Activated CD8-positive, alpha-beta memory T cell treated with anti-CD3 and anti-CD28 coated beads, Interleukin-2, amount 50 U/mL, for 24 hours (primary cell): Measurements from ENCODE around the gene SLC35A3.
A peak's percentile ranks its signal among the peaks of the same experiment; 100 is the strongest.
"Not testable (repeated sequence)": the region's sequence is repeated elsewhere in the genome, so short reads cannot be mapped to it uniquely, and the experiment has no call there.

Source experiments
- DNase-seq: peaks from one replicate; pipeline ENCODE4 v3.0.0-alpha.2; 2020; ENCODE audit errors: extremely low read depth

SLC35A3 gene

DNA sequence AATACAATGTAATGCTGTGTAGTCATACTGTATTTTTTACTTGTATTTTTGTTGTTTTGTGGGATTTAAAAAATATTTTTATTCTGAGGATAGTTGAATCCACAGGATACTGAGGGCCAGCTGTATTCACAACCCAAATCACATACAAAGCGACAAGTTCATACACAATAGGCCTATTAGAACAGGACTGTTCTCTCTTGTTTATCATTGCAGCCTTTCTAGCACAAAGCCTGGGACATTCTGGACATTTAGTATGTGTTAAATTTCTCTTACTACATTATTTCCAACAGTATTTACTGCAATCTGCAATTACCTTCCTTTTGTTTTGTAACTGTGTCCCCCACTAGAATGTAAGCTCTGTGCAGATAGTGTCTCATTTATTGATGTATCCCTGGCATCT is 65.4 kb downstream of the SLC35A3 start:
- no peak for DNase-seq

GRCh38 chr1:100036718-100037655 is 67.2 kb downstream of the SLC35A3 start:
- DNase-seq, result no peak

- DNase-seq, result no peak
Observed at GRCh38 chr1:100037656-100037926, 67.8 kb downstream of the SLC35A3 start.

DNA sequence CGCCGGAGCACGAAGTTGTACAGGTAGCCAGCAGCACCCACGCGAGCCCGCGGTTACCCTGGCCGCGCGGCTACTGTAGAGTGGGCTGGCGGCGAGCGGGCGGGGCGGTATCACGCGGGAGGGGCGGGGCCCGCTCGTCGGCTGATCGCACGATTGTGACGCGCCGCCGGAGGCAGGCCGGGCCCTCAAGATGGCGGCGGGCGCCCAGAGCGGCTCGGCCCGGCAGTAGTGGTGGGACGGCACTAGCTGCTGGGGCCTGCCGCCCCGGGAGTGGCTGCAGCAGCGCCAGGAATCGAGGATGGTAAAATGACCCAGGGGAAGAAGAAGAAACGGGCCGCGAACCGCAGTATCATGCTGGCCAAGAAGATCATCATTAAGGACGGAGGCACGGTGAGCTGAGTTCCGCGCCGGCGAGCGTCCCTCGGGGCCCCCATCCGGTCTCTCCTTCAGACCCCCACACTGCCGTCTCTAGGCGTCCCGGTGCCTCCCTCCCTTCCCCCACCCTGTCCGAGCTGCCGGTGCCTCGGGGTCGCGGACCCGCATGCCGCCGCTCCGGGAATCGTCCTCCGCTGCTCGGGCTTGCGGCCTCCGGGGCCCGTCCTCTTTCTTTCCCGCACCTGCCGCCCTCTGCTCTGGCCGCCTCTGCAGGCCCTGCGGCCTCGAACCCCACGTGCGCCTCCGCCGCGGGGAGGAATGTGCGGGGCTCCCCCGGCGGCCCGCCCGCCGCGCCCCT is 68.3 kb downstream of the SLC35A3 start:
- peak; percentile 63 for DNase-seq

DNA sequence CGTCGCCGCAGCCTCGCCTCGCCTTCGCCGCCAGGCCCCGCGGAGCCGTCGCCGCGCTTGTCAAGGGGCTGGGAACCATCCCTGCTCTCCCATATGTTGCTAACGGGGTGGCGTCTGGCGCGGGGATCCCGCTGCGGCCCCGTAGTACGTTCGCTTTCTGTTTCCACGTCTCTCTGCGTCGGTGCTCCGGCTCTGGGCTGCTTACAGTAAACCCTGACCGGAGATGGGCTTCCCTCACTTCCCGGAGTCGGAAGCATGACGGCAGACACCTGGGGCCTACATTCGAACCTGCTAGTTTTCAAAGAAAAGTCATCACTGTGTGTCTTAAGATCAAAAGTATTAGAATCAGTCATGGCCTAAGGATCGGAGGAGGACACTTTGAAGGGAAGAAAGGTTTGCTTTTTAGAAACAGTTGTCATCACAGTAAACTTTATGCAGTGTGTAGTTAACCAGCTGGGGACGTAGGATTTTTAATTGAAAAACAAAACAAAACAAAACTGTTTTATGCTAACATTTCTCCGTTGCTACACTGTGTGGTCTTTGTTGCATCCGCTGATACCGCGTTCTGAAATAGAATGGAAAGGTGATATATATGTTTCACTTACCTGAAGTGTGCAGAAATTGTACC is 69.0 kb downstream of the SLC35A3 start:
- DNase-seq, result peak; percentile 64

GRCh38 chr1:100039591-100039990 is 69.8 kb downstream of the SLC35A3 start:
- no peak for DNase-seq

DNA sequence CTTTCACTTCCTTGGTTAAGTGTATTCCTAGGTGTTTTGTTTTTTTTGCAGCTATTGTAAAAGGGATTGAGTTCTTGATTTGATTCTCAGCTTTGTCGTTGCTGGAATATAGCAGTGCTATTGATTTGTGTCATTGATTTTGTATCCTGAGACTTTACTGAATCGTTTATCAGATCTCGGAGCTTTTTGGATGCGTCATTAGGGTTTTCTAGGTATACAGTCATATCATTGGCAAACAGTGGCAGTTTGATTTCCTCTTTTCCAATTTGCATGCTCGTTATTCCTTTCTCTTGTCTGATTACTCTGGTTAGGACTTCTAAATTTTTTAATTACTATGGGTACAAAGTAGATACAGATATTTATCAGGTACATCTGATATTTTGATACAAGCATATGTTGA is 75.4 kb downstream of the SLC35A3 start:
- no peak for DNase-seq

DNA sequence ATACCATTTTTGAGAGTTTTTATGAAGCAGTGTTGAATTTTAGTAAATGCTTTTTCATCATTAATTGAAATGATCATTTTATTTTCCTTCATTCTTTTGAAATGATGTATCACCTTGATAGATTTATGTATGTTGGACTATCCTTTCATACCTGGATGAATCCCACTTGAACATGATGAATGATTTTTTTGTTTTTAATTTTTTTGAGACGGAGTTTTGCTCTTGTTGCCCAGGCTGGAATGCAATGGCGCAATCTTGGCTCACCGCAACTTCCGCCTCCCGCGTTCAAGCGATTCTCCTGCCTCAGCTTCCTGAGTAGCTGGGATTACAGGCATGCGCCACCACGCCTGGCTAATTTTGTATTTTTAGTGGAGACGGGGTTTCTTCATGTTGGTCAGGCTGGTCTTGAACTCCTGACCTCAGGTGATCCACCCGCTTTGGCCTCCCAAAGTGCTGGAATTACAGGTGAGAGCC is 77.5 kb downstream of the SLC35A3 start:
- not testable (repeated sequence) for DNase-seq

- no peak for DNase-seq
Observed at GRCh38 chr1:100050139-100050538, 80.3 kb downstream of the SLC35A3 start.

GRCh38 chr1:100051401-100051800 is 81.6 kb downstream of the SLC35A3 start:
- DNase-seq, result no peak

DNA sequence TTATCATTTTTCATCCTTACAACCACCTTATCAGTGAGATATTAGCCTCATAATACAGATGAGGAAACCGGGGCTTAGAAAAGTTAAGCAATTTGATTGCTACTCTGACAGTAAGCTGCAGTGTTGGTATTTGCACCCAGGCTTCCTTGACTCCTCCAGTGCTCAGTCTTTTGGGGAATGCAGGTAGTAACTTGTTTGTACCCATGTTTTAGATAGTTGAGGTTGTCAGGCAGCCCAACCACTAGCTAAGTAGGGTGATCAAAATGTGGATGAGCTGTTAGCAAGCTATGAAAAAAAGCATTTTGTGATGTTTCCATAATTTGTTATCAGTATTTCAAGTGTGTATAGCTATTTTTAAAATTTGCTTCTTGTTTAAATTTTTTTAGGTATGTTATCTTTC is 82.1 kb downstream of the SLC35A3 start:
- no peak for DNase-seq

- DNase-seq, result no peak
Observed at GRCh38 chr1:100053119-100053518, 83.3 kb downstream of the SLC35A3 start.

GRCh38 chr1:100053727-100054126 is 83.9 kb downstream of the SLC35A3 start:
- DNase-seq, result no peak

- no peak for DNase-seq
Observed at GRCh38 chr1:100061681-100062080, 91.9 kb downstream of the SLC35A3 start.

DNA sequence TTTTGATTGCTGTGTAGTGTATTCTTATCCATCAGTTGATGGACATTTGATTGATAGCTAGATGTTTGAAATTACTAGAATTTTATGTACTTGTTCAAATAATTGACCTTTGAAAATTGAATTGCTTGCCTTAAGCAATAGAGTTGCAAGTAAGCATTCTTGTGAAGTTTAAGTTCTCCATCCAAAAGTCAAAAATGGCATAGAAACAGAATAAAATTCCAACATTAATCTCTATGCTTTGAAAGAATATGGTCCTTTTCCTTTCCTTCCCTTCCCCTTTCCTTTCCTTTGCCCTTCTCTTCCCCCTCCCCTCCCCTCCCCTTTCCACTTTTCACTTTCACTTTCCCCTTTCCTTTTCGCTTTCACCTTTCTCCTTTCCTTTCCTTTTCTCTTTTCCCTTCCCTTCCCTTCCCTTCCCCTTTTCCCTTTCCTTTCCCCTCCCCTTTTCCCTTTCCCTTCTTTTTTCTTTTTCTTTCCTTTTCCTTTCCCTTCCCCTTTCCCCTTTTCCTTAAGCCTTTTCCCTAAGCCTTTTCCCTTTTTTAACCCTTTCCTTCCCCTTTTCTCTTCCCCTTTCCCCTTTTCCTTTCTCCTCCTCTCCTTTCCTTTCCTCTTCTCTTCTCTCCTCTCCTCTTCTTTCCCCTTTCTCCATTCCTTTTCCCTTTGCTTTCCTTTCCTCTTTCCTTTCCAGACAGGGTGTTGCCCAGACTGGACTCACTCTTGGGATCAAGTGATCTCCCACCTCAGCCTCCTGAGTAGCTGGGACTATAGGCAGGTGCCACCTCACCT is 95.6 kb downstream of the SLC35A3 start:
- DNase-seq, result no peak

- no peak for DNase-seq
Observed at GRCh38 chr1:100065969-100066227, 96.1 kb downstream of the SLC35A3 start.

DNA sequence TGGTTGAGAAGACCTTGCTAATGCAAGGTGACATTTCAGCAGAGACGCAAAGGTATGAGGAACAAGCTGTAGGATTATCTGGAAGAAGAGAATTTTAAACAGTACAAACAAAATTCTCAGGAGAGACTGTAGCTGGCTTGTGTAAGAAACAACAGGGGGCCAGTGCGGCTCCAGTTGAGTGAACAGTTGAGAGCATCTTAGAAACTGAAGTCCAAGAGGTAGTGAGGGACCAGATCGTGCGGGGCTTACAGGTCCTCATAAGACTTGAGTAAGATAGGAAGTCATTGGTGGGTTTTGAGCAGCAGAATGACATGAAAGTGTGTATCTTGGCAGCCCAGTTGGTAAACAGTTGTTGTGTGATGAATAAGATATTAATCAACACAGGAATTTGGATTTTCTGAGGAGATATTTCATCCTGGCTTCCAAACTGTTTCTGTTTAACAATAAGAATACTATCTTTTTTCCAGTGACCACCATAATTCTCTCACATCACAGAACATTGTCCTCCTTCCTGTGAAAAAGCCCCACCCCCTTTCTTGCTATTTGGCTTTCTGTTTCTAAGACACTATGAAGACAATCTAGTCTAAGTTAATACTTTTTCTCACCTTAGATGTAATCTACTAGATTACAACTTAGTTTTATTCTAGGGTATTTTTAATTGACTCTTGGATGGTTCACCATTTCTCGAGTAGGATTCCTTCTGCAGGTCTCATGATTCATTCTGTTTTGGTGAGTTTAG is 100.6 kb downstream of the SLC35A3 start:
- DNase-seq, result no peak

- no peak for DNase-seq
Observed at GRCh38 chr1:100073531-100073930, 103.7 kb downstream of the SLC35A3 start.

GRCh38 chr1:100074604-100075395 is 105.0 kb downstream of the SLC35A3 start:
- no peak for DNase-seq

- DNase-seq, result no peak
Observed at GRCh38 chr1:100075773-100076172, 106.0 kb downstream of the SLC35A3 start.

- no peak for DNase-seq
Observed at GRCh38 chr1:100076319-100076718, 106.5 kb downstream of the SLC35A3 start.
